ENCODE data around the gene PTGES3L. TPM values are rescaled to one million over a fixed set of nuclear protein-coding genes. Genes with fewer than 3 reads are reported as not detected.
A peak's percentile ranks its signal among the peaks of the same experiment; 100 is the strongest.

The PTGES3L gene
- total and polyA plus RNA-seq, 2 donors (not counting 1 experiment from before 2014, with no cell fraction given), result 0.17 to 1.7 TPM

GRCh38 chr17:43025766-43026537 is 46.1 kb upstream of the PTGES3L start:
- peaks cover 11% of the 10 kb centered on the region for H3K79me2 ChIP-seq (ENCODE audit: control insufficient read depth, insufficient read depth, low read length)
- peaks cover 4% of the 10 kb centered on the region for H3K4me1 ChIP-seq (ENCODE audit: control insufficient read depth, extremely low read depth, insufficient read depth, low read length)
- no peaks in the 10 kb centered on the region for H3K27me3 ChIP-seq (ENCODE audit: control insufficient read depth, insufficient read depth, low read length)
- DNase-seq (ENCODE audit: low read depth in 2 of 2), result no peak
- no peak overlapping the region for H3K4me2 ChIP-seq (ENCODE audit: extremely low read depth, insufficient read depth, low read length)
- no peak overlapping the region for H3K4me3 ChIP-seq (replicated peaks in 1 of 4; ENCODE audit: control extremely low read depth in 1 of 4, insufficient read depth in 1 of 4, low read depth in 3 of 4, low read length in 4 of 4)
- no peak overlapping the region for H2AFZ ChIP-seq (ENCODE audit: low read length)
- no peak overlapping the region for H3K9ac ChIP-seq (ENCODE audit: insufficient read depth, low read length)
- H3K36me3 ChIP-seq (ENCODE audit: control insufficient read depth, insufficient read depth, low read length), result no peaks in the 10 kb centered on the region
- peak; percentile 20 for TF ChIP-seq EZH2 (IDR thresholded peaks at IDR 0.05; ENCODE audit: low read length, missing control alignments)
- TF ChIP-seq CTCF (conservative IDR thresholded peaks at IDR 0.05 in 1 of 2, IDR thresholded peaks at IDR 0.05 in 1 of 2; ENCODE audit: low read depth in 1 of 2, low read length in 2 of 2), result no peak
- no peak overlapping the region for H3K27ac ChIP-seq (ENCODE audit: insufficient read depth, low read length)
- no peaks in the 10 kb centered on the region for H3K9me3 ChIP-seq (ENCODE audit: control insufficient read depth, insufficient read depth, low read depth, low read length)
- H4K20me1 ChIP-seq (ENCODE audit: control insufficient read depth, extremely low read depth, insufficient read depth, low read length), result no peaks in the 10 kb centered on the region

GRCh38 chr17:43025290-43025657 is 45.4 kb upstream of the PTGES3L start:
- Histone ChIP-seq H4K20me1 (ENCODE audit: control insufficient read depth, extremely low read depth, insufficient read depth, low read length) (no peaks in the 10 kb centered on the region), H3K36me3 (ENCODE audit: control insufficient read depth, insufficient read depth, low read length) (no peaks in the 10 kb centered on the region), H3K9ac (ENCODE audit: insufficient read depth, low read length) (no peak overlapping the region), H3K9me3 (ENCODE audit: control insufficient read depth, insufficient read depth, low read depth, low read length) (no peaks in the 10 kb centered on the region), H3K79me2 (ENCODE audit: control insufficient read depth, insufficient read depth, low read length) (peaks cover 15% of the 10 kb centered on the region), H3K4me1 (ENCODE audit: control insufficient read depth, extremely low read depth, insufficient read depth, low read length) (peaks cover 8% of the 10 kb centered on the region), H3K27me3 (ENCODE audit: control insufficient read depth, insufficient read depth, low read length) (no peaks in the 10 kb centered on the region), H2AFZ (ENCODE audit: low read length) (no peak overlapping the region), H3K4me2 (ENCODE audit: extremely low read depth, insufficient read depth, low read length) (peak overlapping the region; percentile 64), H3K27ac (ENCODE audit: insufficient read depth, low read length) (no peak overlapping the region), H3K4me3 (replicated peaks in 1 of 4; ENCODE audit: control extremely low read depth in 1 of 4, insufficient read depth in 1 of 4, low read depth in 3 of 4, low read length in 4 of 4) (peak overlapping the region in 1 of 4 experiments; percentile 42)
- peak; percentile 57 for TF ChIP-seq EZH2 (IDR thresholded peaks at IDR 0.05; ENCODE audit: low read length, missing control alignments)
- TF ChIP-seq CTCF (conservative IDR thresholded peaks at IDR 0.05 in 1 of 2, IDR thresholded peaks at IDR 0.05 in 1 of 2; ENCODE audit: low read depth in 1 of 2, low read length in 2 of 2), result no peak
- DNase-seq (ENCODE audit: low read depth in 2 of 2), result no peak

GRCh38 chr17:43024407-43025289 is 44.8 kb upstream of the PTGES3L start, which contains the start of gene RND2:
Gene RND2 (plus strand): TSS chr17:43025231. CDS start chr17:43025348, 117 bp downstream.
- no peaks in the 10 kb centered on the region for H3K9me3 ChIP-seq (ENCODE audit: control insufficient read depth, insufficient read depth, low read depth, low read length)
- peak within 1 kb of the TSS; percentile 43 for H3K27ac ChIP-seq (ENCODE audit: insufficient read depth, low read length)
- peak within 1 kb of the TSS; percentile 100 for H3K4me2 ChIP-seq (ENCODE audit: extremely low read depth, insufficient read depth, low read length)
- no peaks in the 10 kb centered on the region for H3K36me3 ChIP-seq (ENCODE audit: control insufficient read depth, insufficient read depth, low read length)
- H2AFZ ChIP-seq (ENCODE audit: low read length), result peak within 1 kb of the TSS; percentile 91
- no peaks in the 10 kb centered on the region for H4K20me1 ChIP-seq (ENCODE audit: control insufficient read depth, extremely low read depth, insufficient read depth, low read length)
- H3K9ac ChIP-seq (ENCODE audit: insufficient read depth, low read length), result peak within 1 kb of the TSS; percentile 58
- TF ChIP-seq EZH2 (IDR thresholded peaks at IDR 0.05; ENCODE audit: low read length, missing control alignments) (no peak), CTCF (conservative IDR thresholded peaks at IDR 0.05 in 1 of 2, IDR thresholded peaks at IDR 0.05 in 1 of 2; ENCODE audit: low read depth in 1 of 2, low read length in 2 of 2) (peak; percentile 81 to 92)
- H3K4me1 ChIP-seq (ENCODE audit: control insufficient read depth, extremely low read depth, insufficient read depth, low read length), result peaks cover 13% of the 10 kb centered on the region
- H3K4me3 ChIP-seq (replicated peaks in 1 of 4; ENCODE audit: control extremely low read depth in 1 of 4, insufficient read depth in 1 of 4, low read depth in 3 of 4, low read length in 4 of 4), result peak within 1 kb of the TSS; percentile 59 to 76 (median 68)
- peaks cover 20% of the 10 kb centered on the region for H3K79me2 ChIP-seq (ENCODE audit: control insufficient read depth, insufficient read depth, low read length)
- no peaks in the 10 kb centered on the region for H3K27me3 ChIP-seq (ENCODE audit: control insufficient read depth, insufficient read depth, low read length)
- DNase-seq (ENCODE audit: low read depth in 2 of 2), result peak; percentile 93 to 95
